IgD-negative memory B cell (primary cell): ENCODE data around the gene TMEM144. TPM values are rescaled to one million over a fixed set of nuclear protein-coding genes. Genes with fewer than 3 reads are reported as not detected.

Experiments used
- H3K27ac Mint-ChIP-seq, 3 donors: one replicate each; pipeline ENCODE4 v1.8.0; 2020 to 2022; ENCODE audit warnings: mild to moderate bottlenecking in 3 of 3, mixed read lengths in 3 of 3, moderate library complexity in 1 of 3
- H3K27me3 Mint-ChIP-seq: one replicate; pipeline ENCODE4 v1.8.0; 2021; ENCODE audit warnings: mixed read lengths
- H3K36me3 Mint-ChIP-seq: one replicate; pipeline ENCODE4 v1.8.0; 2020; ENCODE audit warnings: mild to moderate bottlenecking, mixed read lengths
- H3K4me1 Mint-ChIP-seq, 3 donors: one replicate each; pipeline ENCODE4 v1.8.0; 2020 to 2022; ENCODE audit warnings: mixed read lengths in 3 of 3, mild to moderate bottlenecking in 1 of 3
- H3K4me3 Mint-ChIP-seq, 4 donors: one replicate each; pipeline ENCODE4 v1.8.0; 2020 to 2022; ENCODE audit warnings: mild to moderate bottlenecking in 4 of 4, mixed read lengths in 4 of 4, moderate library complexity in 3 of 4
- H3K9me3 Mint-ChIP-seq, 3 donors: one replicate each; pipeline ENCODE4 v1.8.0; 2020 to 2021; ENCODE audit warnings: mixed read lengths in 3 of 3, mild to moderate bottlenecking in 1 of 3
- polyA plus RNA-seq: library from polyadenylated mRNA; unstranded; fragments of 300-500 nt; fragmentation: Illumina TruSeq; gene quantifications from one replicate; pipeline ENCODE4 v1.2.3, GENCODE V29; 2021

TMEM144 gene
- polyA plus RNA-seq, 1 donor from 2014 or later, result not detected

GRCh38 chr4:158176776-158177175 lies 33.5 kb upstream of the TMEM144 start:
- no peak overlapping the region for H3K27ac Mint-ChIP-seq
- H3K36me3 Mint-ChIP-seq, result no peaks in the 10 kb centered on the region
- H3K4me3 Mint-ChIP-seq, result no peak overlapping the region
- peaks cover 7% of the 10 kb centered on the region for H3K27me3 Mint-ChIP-seq
- peaks cover 0 to 3% (median 0%) of the 10 kb centered on the region in 3 donors for H3K9me3 Mint-ChIP-seq
- no peaks in the 10 kb centered on the region for H3K4me1 Mint-ChIP-seq

- H3K9me3 Mint-ChIP-seq, result peaks cover 0 to 3% (median 0%) of the 10 kb centered on the region in 3 donors
- H3K4me3 Mint-ChIP-seq, result no peak overlapping the region
- no peak overlapping the region for H3K27ac Mint-ChIP-seq
- H3K27me3 Mint-ChIP-seq, result no peaks in the 10 kb centered on the region
- H3K4me1 Mint-ChIP-seq, result no peaks in the 10 kb centered on the region
- H3K36me3 Mint-ChIP-seq, result no peaks in the 10 kb centered on the region
Measured at GRCh38 chr4:158179465-158179864, 30.8 kb upstream of the TMEM144 start.

GRCh38 chr4:158181906-158182305 lies 28.4 kb upstream of the TMEM144 start:
- H3K9me3 Mint-ChIP-seq, result peaks cover 0 to 3% (median 0%) of the 10 kb centered on the region in 3 donors
- H3K27ac Mint-ChIP-seq, result no peak overlapping the region
- no peaks in the 10 kb centered on the region for H3K36me3 Mint-ChIP-seq
- no peaks in the 10 kb centered on the region for H3K4me1 Mint-ChIP-seq
- no peaks in the 10 kb centered on the region for H3K27me3 Mint-ChIP-seq
- H3K4me3 Mint-ChIP-seq, result no peak overlapping the region

GRCh38 chr4:158182736-158183135 lies 27.6 kb upstream of the TMEM144 start:
- Mint-ChIP-seq H3K36me3 (no peaks in the 10 kb centered on the region), H3K4me3 (no peak overlapping the region), H3K27ac (no peak overlapping the region), H3K9me3 (peaks cover 0 to 3% (median 0%) of the 10 kb centered on the region in 3 donors), H3K4me1 (no peaks in the 10 kb centered on the region), H3K27me3 (no peaks in the 10 kb centered on the region)

- no peaks in the 10 kb centered on the region for H3K4me1 Mint-ChIP-seq
- no peaks in the 10 kb centered on the region for H3K27me3 Mint-ChIP-seq
- no peak overlapping the region for H3K27ac Mint-ChIP-seq
- peaks cover 1% of the 10 kb centered on the region for H3K36me3 Mint-ChIP-seq
- H3K4me3 Mint-ChIP-seq, result no peak overlapping the region
- peaks cover 0 to 2% (median 0%) of the 10 kb centered on the region in 3 donors for H3K9me3 Mint-ChIP-seq
Measured at GRCh38 chr4:158186815-158187214, 23.5 kb upstream of the TMEM144 start.

- H3K27ac Mint-ChIP-seq, result no peak overlapping the region
- H3K27me3 Mint-ChIP-seq, result no peaks in the 10 kb centered on the region
- H3K4me1 Mint-ChIP-seq, result peaks cover 0 to 2% (median 0%) of the 10 kb centered on the region in 3 donors
- H3K9me3 Mint-ChIP-seq, result peaks cover 0 to 2% (median 0%) of the 10 kb centered on the region in 3 donors
- no peak overlapping the region for H3K4me3 Mint-ChIP-seq
- H3K36me3 Mint-ChIP-seq, result peaks cover 1% of the 10 kb centered on the region
Measured at GRCh38 chr4:158189422-158189821, 20.9 kb upstream of the TMEM144 start.

GRCh38 chr4:158190718-158191117 lies 19.6 kb upstream of the TMEM144 start:
- Mint-ChIP-seq H3K9me3 (peaks cover 0 to 2% (median 0%) of the 10 kb centered on the region in 3 donors), H3K36me3 (peaks cover 1% of the 10 kb centered on the region), H3K27me3 (no peaks in the 10 kb centered on the region), H3K4me1 (peaks cover 0 to 2% (median 0%) of the 10 kb centered on the region in 3 donors), H3K27ac (no peak overlapping the region), H3K4me3 (no peak overlapping the region)

GRCh38 chr4:158192439-158193158 lies 17.7 kb upstream of the TMEM144 start:
- Mint-ChIP-seq H3K9me3 (peaks cover 0 to 2% (median 0%) of the 10 kb centered on the region in 3 donors), H3K27ac (no peak overlapping the region), H3K36me3 (peaks cover 1% of the 10 kb centered on the region), H3K4me1 (peaks cover 0 to 2% (median 0%) of the 10 kb centered on the region in 3 donors), H3K4me3 (no peak overlapping the region), H3K27me3 (no peaks in the 10 kb centered on the region)

GRCh38 chr4:158193171-158193749 lies 17.0 kb upstream of the TMEM144 start:
- Mint-ChIP-seq H3K27me3 (no peaks in the 10 kb centered on the region), H3K4me1 (peaks cover 0 to 2% (median 0%) of the 10 kb centered on the region in 3 donors), H3K9me3 (peaks cover 0 to 2% (median 0%) of the 10 kb centered on the region in 3 donors), H3K4me3 (no peak overlapping the region), H3K36me3 (peaks cover 1% of the 10 kb centered on the region), H3K27ac (no peak overlapping the region)

GRCh38 chr4:158195297-158195696 lies 15.0 kb upstream of the TMEM144 start:
- Mint-ChIP-seq H3K9me3 (no peaks in the 10 kb centered on the region), H3K36me3 (no peaks in the 10 kb centered on the region), H3K4me3 (no peak overlapping the region), H3K27ac (no peak overlapping the region), H3K27me3 (no peaks in the 10 kb centered on the region), H3K4me1 (peaks cover 0 to 2% (median 0%) of the 10 kb centered on the region in 3 donors)

- Mint-ChIP-seq H3K4me1 (peaks cover 0 to 3% (median 0%) of the 10 kb centered on the region in 3 donors), H3K27ac (peak overlapping the region in 1 of 3 donors; percentile 21), H3K27me3 (no peaks in the 10 kb centered on the region), H3K4me3 (no peak overlapping the region), H3K36me3 (no peaks in the 10 kb centered on the region), H3K9me3 (no peaks in the 10 kb centered on the region)
Measured at GRCh38 chr4:158197194-158197776, 13.0 kb upstream of the TMEM144 start.

- Mint-ChIP-seq H3K36me3 (no peaks in the 10 kb centered on the region), H3K9me3 (no peaks in the 10 kb centered on the region), H3K27ac (no peak overlapping the region), H3K27me3 (no peaks in the 10 kb centered on the region), H3K4me3 (no peak overlapping the region), H3K4me1 (peaks cover 0 to 1% (median 0%) of the 10 kb centered on the region in 3 donors)
Measured at GRCh38 chr4:158200214-158200613, 10.1 kb upstream of the TMEM144 start.

- H3K4me3 Mint-ChIP-seq, result no peak overlapping the region
- H3K36me3 Mint-ChIP-seq, result peaks cover 2% of the 10 kb centered on the region
- peaks cover 0 to 3% (median 1%) of the 10 kb centered on the region in 3 donors for H3K9me3 Mint-ChIP-seq
- H3K4me1 Mint-ChIP-seq, result peaks cover 0 to 1% (median 0%) of the 10 kb centered on the region in 3 donors
- H3K27ac Mint-ChIP-seq, result no peak overlapping the region
- H3K27me3 Mint-ChIP-seq, result no peaks in the 10 kb centered on the region
Measured at GRCh38 chr4:158201322-158201721, 9.0 kb upstream of the TMEM144 start.

- peaks cover 0 to 1% (median 0%) of the 10 kb centered on the region in 3 donors for H3K4me1 Mint-ChIP-seq
- H3K27me3 Mint-ChIP-seq, result no peaks in the 10 kb centered on the region
- H3K9me3 Mint-ChIP-seq, result peaks cover 0 to 3% (median 1%) of the 10 kb centered on the region in 3 donors
- peaks cover 2% of the 10 kb centered on the region for H3K36me3 Mint-ChIP-seq
- no peak overlapping the region for H3K4me3 Mint-ChIP-seq
- no peak overlapping the region for H3K27ac Mint-ChIP-seq
Measured at GRCh38 chr4:158201876-158202275, 8.4 kb upstream of the TMEM144 start.

- no peaks in the 10 kb centered on the region for H3K27me3 Mint-ChIP-seq
- no peak overlapping the region for H3K4me3 Mint-ChIP-seq
- no peak overlapping the region for H3K27ac Mint-ChIP-seq
- peaks cover 2% of the 10 kb centered on the region for H3K36me3 Mint-ChIP-seq
- H3K9me3 Mint-ChIP-seq, result peaks cover 0 to 3% (median 3%) of the 10 kb centered on the region in 3 donors
- H3K4me1 Mint-ChIP-seq, result peaks cover 0 to 1% (median 0%) of the 10 kb centered on the region in 3 donors
Measured at GRCh38 chr4:158202481-158202880, 7.8 kb upstream of the TMEM144 start.
